GM12892 (cell line): ENCODE data around the gene TNFRSF1B.

Experiments used
- POLR2A ChIP-seq: IDR thresholded peaks from 2 replicates; pipeline ENCODE4 v1.6.1; 2011; ENCODE audit warnings: low read depth, low read length, control low read depth
- TAF1 ChIP-seq: IDR thresholded peaks from 2 replicates; pipeline ENCODE4 v1.6.1; 2011; ENCODE audit warnings: low read depth, mild to moderate bottlenecking, control low read depth, low read length, borderline replicate concordance

- TF ChIP-seq POLR2A (no peak), TAF1 (no peak)
These were observed 65.4 kb downstream of the TNFRSF1B start for GRCh38 chr1:12232221-12232620.
